ENCODE measurements around the gene RBM17.

DNA sequence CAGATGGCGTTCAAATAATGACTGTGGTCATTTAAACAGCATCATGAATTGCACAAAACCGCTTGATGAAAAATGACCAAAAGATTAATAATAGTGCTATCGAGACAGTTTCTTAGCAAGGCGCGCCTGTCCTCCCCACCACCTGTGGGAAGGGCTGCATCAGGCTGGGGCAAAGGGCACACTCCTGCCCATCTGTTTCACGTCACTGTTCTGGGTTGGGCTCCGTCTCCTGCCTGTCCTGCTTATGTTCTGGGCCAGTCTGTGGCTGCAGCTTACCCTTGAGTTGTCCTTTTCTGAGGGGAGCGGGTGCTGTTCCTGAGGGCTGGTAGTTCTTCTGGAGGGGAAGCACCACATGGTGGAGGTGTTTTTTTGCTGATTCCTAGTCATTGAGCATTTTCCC lies 13.3 kb downstream of the RBM17 start:
- TF ChIP-seq, protein P1, sequence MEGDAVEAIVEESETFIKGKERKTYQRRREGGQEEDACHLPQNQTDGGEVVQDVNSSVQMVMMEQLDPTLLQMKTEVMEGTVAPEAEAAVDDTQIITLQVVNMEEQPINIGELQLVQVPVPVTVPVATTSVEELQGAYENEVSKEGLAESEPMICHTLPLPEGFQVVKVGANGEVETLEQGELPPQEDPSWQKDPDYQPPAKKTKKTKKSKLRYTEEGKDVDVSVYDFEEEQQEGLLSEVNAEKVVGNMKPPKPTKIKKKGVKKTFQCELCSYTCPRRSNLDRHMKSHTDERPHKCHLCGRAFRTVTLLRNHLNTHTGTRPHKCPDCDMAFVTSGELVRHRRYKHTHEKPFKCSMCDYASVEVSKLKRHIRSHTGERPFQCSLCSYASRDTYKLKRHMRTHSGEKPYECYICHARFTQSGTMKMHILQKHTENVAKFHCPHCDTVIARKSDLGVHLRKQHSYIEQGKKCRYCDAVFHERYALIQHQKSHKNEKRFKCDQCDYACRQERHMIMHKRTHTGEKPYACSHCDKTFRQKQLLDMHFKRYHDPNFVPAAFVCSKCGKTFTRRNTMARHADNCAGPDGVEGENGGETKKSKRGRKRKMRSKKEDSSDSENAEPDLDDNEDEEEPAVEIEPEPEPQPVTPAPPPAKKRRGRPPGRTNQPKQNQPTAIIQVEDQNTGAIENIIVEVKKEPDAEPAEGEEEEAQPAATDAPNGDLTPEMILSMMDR (IDR thresholded peaks at IDR 0.05; ENCODE audit: borderline replicate concordance, extremely low read depth, low read length, poor library complexity, severe bottlenecking) = no peak
- no peak for TF ChIP-seq EZH2 (IDR thresholded peaks at IDR 0.05; ENCODE audit: borderline replicate concordance, low read depth, low read length, severe bottlenecking)

Data from DND-41 (cell line).